HG03520 (cell line): ENCODE measurements around the gene NCKAP5.

Source experiments
- ATAC-seq: cut with Tn5 transposase; IDR thresholded peaks from one replicate; pipeline ENCODE4 v1.9.1; 2021; ENCODE audit warnings: mild to moderate bottlenecking, moderate library complexity; ENCODE audit not compliant: unreplicated experiment

Gene NCKAP5

GRCh38 chr2:133293544-133294353 is 274.5 kb downstream of the NCKAP5 start:
- ATAC-seq = no peak

- ATAC-seq = no peak
Measured at GRCh38 chr2:133292259-133292658, 276.0 kb downstream of the NCKAP5 start.

DNA sequence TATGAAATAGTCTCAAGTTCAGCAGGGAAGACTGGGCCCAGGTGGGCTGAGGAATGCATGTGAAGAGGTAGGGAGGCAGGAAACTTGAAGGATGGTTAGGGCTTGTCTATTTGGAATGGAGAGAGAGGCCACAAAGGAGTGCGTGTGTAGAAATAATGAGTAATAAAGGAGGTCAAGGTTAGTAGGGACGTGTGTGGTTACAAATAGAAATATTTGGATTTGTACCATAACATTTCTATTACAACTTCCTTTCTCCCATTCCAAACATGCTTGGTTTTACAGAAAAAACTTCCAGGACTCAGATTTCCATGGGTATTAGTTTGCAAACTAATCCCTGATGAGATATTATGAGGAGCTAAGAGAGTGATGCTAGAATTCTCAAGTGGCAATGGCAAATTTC is 280.6 kb downstream of the NCKAP5 start:
- ATAC-seq = no peak

- no peak for ATAC-seq
Measured at GRCh38 chr2:133286326-133286922, 281.8 kb downstream of the NCKAP5 start.

- ATAC-seq = no peak
Measured at GRCh38 chr2:133273031-133273430, 295.2 kb downstream of the NCKAP5 start.

- no peak for ATAC-seq
Measured at GRCh38 chr2:133271105-133271504, 297.2 kb downstream of the NCKAP5 start.

GRCh38 chr2:133270550-133270949 is 297.7 kb downstream of the NCKAP5 start:
- ATAC-seq = no peak

DNA sequence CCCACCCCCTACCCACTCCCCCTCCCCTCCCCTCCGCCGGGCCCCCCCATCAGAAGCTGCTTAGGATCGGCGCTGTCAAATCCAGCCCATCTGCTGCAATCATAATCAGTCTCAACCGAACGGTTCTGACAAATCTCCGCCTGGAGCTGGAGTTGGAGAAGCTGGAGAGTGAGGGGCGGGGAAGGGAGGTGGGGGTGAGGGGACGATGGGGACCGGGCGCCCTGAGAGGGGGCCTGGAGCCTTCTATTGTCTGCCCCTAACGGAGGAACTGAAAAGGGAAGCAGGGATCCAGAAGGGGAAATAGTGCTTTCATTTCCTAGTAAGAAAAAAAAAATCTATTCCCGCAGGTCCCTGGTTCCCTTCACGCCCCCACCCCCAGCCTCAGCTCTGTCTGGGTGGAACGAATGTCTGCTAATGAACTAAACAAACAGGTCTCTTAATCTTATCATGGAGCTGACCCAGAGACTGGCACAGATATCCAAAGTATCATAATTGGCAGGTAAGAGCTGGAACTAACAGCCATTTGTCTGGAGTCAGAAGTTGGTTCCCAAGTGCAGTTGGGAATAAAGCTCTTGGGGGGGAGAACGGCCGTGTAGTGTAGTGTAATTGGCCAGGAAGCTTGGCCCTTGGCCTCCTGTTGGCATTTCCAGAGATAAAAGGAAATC is 301.2 kb downstream of the NCKAP5 start:
- no peak for ATAC-seq

- ATAC-seq = no peak
Measured at GRCh38 chr2:133266041-133266925, 302.0 kb downstream of the NCKAP5 start.

GRCh38 chr2:133265432-133265949 is 302.8 kb downstream of the NCKAP5 start:
- ATAC-seq = no peak

- no peak for ATAC-seq
Measured at GRCh38 chr2:133264989-133265401, 303.3 kb downstream of the NCKAP5 start.

GRCh38 chr2:133262893-133263292 is 305.4 kb downstream of the NCKAP5 start:
- ATAC-seq = no peak

DNA sequence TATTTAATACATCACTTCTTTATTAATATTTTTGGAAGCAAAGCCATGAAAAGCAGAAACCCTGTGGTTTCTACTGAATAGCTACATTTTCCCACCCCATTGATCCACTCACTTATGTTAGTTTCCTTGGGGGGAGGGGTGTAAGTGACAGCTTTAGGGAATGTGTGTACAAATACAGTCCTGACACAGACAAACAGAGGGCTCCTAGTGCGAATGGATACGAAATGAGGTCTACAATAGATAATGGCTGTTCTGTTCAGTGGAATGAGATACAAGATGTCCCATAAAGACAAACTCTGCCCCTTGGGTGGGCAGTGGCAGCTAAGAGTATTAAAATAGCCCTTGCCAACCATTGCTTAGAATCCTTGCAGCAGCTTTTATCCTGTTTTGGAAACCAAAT is 312.9 kb downstream of the NCKAP5 start:
- ATAC-seq = no peak

DNA sequence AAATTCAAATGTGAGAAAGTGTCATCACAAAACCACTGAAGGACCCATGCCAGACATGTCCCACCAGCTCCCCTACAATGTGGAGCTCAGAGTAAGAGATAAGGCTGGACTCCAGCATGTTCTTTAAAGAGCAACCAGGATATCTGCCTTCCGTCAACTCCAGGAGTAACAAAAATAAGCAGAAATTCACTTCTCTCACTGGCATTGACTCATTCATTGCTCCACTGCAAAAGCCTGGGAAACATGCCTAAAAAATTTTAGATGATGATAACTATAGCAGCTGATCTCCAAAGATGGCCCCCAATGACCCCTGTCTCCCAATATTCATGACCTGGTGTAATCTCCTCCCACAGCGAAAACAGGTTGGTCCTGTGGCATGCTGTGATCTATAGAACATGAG is 314.5 kb downstream of the NCKAP5 start:
- ATAC-seq = no peak

DNA sequence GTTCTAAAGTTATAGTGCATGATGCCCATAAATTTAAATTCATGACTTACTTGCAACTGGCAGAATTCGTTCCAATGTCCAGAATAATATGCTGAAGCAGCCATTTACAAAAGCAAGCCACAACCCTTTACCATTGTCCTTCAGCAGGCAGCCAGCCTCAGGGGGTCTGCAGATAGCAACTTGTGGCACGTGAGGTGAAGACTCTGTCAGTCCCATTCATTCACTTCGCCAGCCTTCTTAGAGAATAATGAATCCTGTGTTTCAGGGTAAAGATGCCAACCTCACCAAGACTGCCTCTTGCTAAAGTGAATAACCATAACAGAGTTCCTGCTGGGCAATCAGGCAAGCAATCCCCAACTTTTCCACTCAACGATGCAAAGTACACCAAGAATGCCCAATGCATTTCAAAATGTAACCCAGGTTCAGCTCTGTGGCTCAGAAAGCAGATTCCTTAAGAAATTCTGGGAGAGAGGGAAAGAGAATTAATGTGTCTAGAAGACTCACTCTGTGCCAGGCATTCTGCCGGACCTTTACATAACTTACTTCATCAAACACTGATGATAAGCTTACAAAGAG is 315.4 kb downstream of the NCKAP5 start:
- no peak for ATAC-seq

DNA sequence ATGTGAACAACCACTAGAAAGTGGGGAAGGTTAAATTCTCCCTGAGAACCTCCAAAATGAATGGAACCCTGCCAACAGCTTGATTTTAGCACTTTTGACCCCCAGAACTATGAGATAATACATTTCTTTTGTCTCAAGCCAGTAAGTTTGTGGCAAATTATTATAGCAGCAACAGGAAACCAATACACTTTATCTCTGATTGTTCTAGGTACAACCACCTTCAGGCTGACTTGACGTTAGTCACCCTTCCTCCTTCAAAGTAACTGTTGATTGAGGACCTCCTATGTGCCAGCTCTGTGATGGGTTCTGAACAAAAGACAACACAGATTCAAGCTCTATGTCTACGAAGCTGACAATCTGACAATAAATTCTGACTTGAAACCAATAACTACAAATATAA is 318.9 kb downstream of the NCKAP5 start:
- no peak for ATAC-seq

- no peak for ATAC-seq
Measured at GRCh38 chr2:133248264-133248663, 320.0 kb downstream of the NCKAP5 start.

DNA sequence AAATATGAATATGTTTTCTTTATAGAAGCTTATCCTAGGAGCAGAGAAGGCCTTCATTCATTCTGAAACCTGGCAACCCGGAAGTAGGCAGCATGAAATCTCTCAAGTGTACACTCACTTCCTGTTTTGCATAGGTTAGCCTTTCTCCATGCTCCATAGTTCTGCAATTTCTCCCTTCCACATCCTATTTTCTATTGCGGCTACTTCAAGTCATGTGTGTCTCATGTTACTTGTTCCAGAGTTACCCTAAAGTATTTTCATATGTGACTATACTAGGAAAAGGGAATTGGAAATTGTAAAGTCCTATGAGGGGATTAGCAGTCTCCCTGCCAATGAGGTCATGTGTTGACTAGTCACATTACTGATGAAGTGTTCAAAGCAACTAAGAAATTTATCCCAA is 320.6 kb downstream of the NCKAP5 start:
- no peak for ATAC-seq

DNA sequence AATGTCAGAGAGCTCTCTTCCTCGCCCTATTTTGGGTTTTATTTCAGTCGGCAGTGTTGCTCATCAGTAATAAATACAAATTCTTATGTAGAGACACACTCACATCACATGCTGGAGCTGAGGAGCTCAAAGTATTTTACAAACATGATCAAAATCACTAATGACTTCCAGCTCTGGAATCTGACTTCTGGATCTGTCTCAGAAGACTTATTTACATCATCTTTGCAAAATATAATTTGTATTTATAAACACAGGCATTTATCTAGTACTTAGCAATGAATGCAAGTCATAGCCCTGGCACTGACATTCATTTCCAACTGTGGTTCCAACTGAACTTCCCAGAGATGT is 327.1 kb downstream of the NCKAP5 start:
- no peak for ATAC-seq

- ATAC-seq = no peak
Measured at GRCh38 chr2:133240491-133241223, 327.6 kb downstream of the NCKAP5 start.
